Mucosa of descending colon (tissue), 3 donors: Measurements from ENCODE around the gene METTL24. TPM values are rescaled to one million over a fixed set of nuclear protein-coding genes. Genes with fewer than 3 reads are reported as not detected.
"Not testable (repeated sequence)": the region's sequence is repeated elsewhere in the genome, so short reads cannot be mapped to it uniquely, and the experiment has no call there.

ENCODE experiments used
- ATAC-seq: fragments of 200-7000 bp; cut with Tn5 transposase; one replicate; pipeline ENCODE4 v1.9.1; 2020; ENCODE audit warnings: mild to moderate bottlenecking, moderate library complexity
- DNase-seq, 3 donors: peaks; one replicate each; pipeline ENCODE4 v3.0.0-alpha.2; 2020
- H3K36me3 ChIP-seq: fragments of 200-600 bp; one replicate; pipeline ENCODE4 v1.8.0; 2021; ENCODE audit warnings: low read depth, mild to moderate bottlenecking
- H3K4me1 ChIP-seq: fragments of 200-600 bp; one replicate; pipeline ENCODE4 v1.8.0; 2021; ENCODE audit warnings: low read depth, mild to moderate bottlenecking
- H3K4me3 ChIP-seq: fragments of 200-600 bp; one replicate; pipeline ENCODE4 v1.8.0; 2021; ENCODE audit warnings: mild to moderate bottlenecking
- H3K9me3 ChIP-seq: fragments of 200-600 bp; one replicate; pipeline ENCODE4 v1.8.0; 2021; ENCODE audit warnings: mild to moderate bottlenecking
- intact Hi-C, 2 donors: fragments of 100-400 bp; cut with DNase I in 1 of 2; cut with micrococcal nuclease in 1 of 2; formaldehyde crosslinking; loops; one replicate each; pipeline versions ENCODE4 v1.11.0 to v1.11.1; 2022; cut with DNase I, micrococcal nuclease
- total RNA-seq, 3 donors: library from RNA; stranded (reverse); fragmentation: NEBNext Ultra II Directional in 2 of 3; extraction: Animal tissue kit (Norgen Biotek cat#: 25700) in 2 of 3; gene quantifications; one replicate each; pipeline versions ENCODE4 v1.2.1 to v1.2.4, GENCODE V29; 2021 to 2023
- TF ChIP-seq, protein P1 (sequence below): fragments of 200-600 bp; IDR thresholded peaks from one replicate; pipeline ENCODE4 v1.8.0; 2022; ENCODE audit warnings: antibody characterized with exemption, mild to moderate bottlenecking
- donor health status: DM: no; HTN: no; CAD: no; lungs with moderate emphysema.
- donor health status: DM: no; HTN: no; CAD: no.
- donor health status: DM: no; HTN: yes; CAD: no.

METTL24 gene
- total RNA-seq, 3 donors from 2014 or later = 0.43 to 23.5 (median 1.2) TPM

DNA sequence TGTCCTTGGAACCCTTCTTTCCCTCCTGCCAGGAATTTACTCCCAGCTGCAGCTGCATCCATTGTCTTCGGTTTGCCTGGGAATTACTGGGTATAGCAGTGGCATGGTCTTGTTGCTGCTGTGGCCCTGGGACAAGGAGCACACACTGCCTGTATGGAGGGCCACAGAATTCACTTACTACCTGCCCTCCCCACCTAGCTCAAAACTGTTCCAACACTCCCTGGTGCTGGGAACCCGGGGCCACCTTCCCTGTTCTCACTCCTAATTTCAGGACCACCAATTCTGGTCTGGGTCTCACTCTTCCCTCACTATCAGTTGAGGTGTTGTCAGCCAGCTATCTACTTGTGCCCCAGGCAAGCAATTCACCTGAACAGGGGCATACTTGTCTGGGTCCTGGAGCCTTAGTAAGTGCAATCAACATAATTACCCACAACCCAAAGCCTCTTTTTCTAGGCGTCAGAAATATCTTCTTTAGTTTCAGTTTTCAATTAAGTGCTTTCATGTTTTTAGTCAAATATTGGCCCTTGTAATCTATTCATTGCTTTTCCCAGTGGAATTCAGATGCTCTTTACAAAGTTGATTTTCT lies 47.2 kb downstream of the METTL24 start:
- H3K4me3 ChIP-seq = no peak overlapping the region
- H3K36me3 ChIP-seq = no peaks in the 10 kb centered on the region
- DNase-seq (no peak), ATAC-seq (no peak)
- H3K9me3 ChIP-seq = no peaks in the 10 kb centered on the region
- H3K4me1 ChIP-seq = no peaks in the 10 kb centered on the region
- intact Hi-C loops = no loop called here
- TF ChIP-seq, protein P1, sequence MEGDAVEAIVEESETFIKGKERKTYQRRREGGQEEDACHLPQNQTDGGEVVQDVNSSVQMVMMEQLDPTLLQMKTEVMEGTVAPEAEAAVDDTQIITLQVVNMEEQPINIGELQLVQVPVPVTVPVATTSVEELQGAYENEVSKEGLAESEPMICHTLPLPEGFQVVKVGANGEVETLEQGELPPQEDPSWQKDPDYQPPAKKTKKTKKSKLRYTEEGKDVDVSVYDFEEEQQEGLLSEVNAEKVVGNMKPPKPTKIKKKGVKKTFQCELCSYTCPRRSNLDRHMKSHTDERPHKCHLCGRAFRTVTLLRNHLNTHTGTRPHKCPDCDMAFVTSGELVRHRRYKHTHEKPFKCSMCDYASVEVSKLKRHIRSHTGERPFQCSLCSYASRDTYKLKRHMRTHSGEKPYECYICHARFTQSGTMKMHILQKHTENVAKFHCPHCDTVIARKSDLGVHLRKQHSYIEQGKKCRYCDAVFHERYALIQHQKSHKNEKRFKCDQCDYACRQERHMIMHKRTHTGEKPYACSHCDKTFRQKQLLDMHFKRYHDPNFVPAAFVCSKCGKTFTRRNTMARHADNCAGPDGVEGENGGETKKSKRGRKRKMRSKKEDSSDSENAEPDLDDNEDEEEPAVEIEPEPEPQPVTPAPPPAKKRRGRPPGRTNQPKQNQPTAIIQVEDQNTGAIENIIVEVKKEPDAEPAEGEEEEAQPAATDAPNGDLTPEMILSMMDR = no peak

DNA sequence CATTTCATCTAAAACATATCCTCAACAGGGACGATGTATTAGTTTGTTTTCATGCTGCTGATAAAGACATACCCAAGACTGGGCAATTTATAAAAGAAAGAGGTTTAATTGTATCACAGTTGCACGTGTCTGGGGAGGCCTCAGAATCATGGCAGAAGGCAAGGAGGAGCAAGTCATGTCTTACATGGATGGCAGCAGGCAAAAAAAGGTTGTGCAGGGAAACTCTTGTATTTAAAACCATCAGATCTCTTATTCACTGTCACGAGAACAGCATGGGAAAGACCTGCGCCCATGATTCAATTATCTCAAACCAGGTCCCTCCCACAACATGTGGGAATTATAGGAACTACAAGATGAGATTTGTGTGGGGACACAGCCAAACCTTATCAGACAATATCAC lies 48.7 kb downstream of the METTL24 start:
- DNase-seq, H3K4me3 ChIP-seq, intact Hi-C loops, H3K4me1 ChIP-seq, ATAC-seq, H3K9me3 ChIP-seq, H3K36me3 ChIP-seq: not testable (repeated sequence)

DNA sequence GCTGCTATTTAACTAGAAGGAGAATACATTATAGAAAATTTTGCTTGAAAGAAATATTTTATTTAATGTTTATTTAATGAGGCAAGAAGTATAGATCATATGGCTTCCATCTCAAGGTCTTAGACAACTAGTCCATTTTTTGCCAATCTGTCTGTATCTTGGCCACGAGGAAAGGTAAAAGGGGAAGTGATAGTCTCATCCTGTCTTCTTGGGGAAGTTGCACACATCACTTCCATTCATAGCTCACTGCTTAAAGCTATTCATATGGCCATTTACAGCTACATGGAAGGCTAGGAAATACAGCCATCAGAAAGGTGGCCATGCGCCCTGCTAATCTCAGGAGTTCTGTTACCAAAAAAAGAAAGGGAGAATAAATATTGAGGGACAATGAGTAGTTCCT lies 50.8 kb downstream of the METTL24 start:
- TF ChIP-seq, protein P1 = no peak
- Histone ChIP-seq H3K4me1 (no peaks in the 10 kb centered on the region), H3K9me3 (no peaks in the 10 kb centered on the region), H3K36me3 (no peaks in the 10 kb centered on the region), H3K4me3 (no peak overlapping the region)
- DNase-seq = no peak
- ATAC-seq = no peak
- intact Hi-C loops = no loop called here

DNA sequence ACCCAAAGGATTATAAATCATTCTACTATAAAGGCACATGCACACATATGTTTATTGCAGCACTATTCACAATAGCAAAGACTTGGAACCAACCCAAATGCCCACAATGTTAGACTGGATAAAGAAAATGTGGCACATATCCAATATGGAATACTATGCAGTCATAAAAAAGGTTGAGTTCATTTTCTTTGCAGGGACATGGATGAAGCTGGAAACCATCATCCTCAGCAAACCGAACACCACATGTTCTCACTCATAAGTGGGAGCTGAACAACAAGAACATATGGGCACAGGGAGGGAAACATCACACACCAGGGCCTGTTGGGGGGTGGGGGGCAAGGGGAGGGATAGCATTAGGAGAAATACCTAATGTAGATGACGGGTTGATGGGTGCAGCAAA lies 52.3 kb downstream of the METTL24 start:
- H3K4me3 ChIP-seq, intact Hi-C loops, DNase-seq, H3K36me3 ChIP-seq, H3K9me3 ChIP-seq, ATAC-seq, H3K4me1 ChIP-seq: not testable (repeated sequence)

DNA sequence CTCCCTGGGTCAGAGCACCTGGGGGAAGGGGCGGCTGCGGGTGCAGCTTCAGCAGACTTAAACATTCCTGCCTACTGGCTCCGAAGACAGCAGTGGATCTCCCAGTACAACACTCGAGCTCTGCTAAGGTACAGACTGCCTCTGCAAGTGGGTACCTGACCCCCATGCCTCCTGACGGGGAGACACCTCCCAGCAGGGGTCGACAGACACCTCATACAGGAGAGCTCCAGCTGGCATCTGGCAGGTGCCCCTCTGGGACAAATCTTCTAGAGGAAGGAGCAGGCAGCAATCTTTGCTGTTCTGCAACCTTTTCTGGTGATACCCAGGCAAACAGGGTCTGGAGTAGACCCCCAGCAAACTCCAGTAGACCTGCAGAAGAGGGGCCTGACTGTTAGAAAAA lies 54.5 kb downstream of the METTL24 start:
- DNase-seq, H3K4me3 ChIP-seq, H3K9me3 ChIP-seq, H3K4me1 ChIP-seq, ATAC-seq, H3K36me3 ChIP-seq, intact Hi-C loops: not testable (repeated sequence)

DNA sequence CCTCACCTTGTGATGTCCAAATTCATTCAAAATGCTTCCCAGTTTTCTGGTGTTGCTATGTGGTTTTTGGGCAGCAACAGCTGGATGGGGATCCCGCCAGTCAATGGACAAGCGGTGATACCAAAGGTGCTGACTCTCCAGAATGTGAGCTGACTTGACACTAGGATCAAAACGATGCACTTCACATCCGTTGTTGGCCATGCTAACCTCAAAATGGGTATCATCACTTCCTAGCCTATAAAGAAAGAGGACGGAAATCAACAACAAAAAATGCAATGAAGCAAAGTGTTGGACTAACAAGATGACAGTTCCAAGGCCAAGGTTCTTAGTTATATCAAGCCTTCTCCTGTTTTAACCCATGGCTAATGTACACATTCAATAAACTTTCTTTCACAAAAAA lies 59.2 kb downstream of the METTL24 start:
- no peaks in the 10 kb centered on the region for H3K9me3 ChIP-seq
- H3K4me1 ChIP-seq = no peaks in the 10 kb centered on the region
- no peak for ATAC-seq
- no peak overlapping the region for H3K4me3 ChIP-seq
- intact Hi-C loops = no loop called here
- no peak for DNase-seq
- no peaks in the 10 kb centered on the region for H3K36me3 ChIP-seq
- TF ChIP-seq, protein P1 = no peak

DNA sequence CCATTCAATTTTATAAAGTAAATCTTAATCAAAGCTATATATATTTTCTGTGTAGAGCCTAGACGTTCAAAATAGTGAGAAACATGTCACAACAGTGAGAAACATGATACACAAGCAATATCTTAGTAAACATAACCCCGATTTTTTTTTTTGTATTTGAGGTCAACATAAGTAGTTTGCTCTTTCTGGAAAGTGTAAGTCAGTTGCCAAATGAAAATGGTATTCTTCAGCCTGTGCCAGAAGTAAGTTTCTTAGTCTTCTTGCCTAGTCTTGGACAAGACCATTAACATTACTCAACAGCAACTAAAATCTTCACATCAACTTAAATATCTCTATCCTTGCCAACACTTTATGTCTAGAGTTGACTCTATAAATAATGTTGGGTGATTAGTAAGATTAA lies 59.7 kb downstream of the METTL24 start:
- Histone ChIP-seq H3K4me1 (no peaks in the 10 kb centered on the region), H3K9me3 (no peaks in the 10 kb centered on the region), H3K36me3 (no peaks in the 10 kb centered on the region), H3K4me3 (no peak overlapping the region)
- ATAC-seq = no peak
- no peak for DNase-seq
- intact Hi-C loops = no loop called here
- TF ChIP-seq, protein P1 = no peak
